Activated CD8-positive, alpha-beta memory T cell treated with anti-CD3 and anti-CD28 coated beads, Interleukin-2, amount 50 U/mL, for 4 hours (primary cell): ENCODE data around the gene GRAMD2A.

Source experiments
- DNase-seq: peaks from one replicate; pipeline ENCODE4 v3.0.0-alpha.2; 2020

Gene GRAMD2A

DNA sequence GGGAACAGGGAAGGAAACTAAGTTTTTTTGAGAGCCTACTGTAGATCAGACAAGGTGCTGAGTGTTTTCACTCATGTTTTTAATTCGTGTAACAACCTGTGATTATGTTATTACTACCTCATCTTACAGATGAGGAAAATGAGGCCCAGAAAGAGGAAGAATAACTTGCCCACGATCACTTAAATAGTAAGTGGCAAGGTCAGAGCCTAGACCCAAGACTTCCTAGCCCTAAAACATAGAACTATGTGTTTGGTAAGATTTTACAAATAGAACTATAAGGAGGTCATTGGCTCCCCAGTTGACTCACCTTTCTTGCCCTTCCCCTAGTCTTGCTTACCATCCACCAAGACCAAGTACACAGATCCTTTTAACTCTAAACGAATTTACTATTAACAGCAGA is 65.7 kb downstream of the GRAMD2A start:
- DNase-seq, result no peak

DNA sequence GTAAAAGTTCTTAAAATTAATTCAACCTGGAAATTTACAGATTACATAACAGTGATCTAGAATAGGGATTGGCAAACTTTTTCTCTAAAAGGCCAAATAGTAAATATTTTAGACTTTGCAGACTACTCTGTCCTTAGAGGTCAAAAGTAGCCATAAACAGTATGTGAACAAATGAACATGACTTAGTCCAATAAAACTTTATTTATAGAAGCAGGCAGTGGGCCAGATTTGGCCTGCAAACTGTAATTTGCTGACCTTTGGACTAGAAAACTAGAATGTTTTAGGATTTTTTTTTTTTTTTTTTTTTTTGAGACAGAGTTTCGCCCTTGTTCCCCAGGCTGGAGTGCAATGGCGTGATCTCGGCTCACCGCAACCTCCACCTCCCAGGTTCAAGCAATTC is 67.3 kb downstream of the GRAMD2A start:
- no peak for DNase-seq

DNA sequence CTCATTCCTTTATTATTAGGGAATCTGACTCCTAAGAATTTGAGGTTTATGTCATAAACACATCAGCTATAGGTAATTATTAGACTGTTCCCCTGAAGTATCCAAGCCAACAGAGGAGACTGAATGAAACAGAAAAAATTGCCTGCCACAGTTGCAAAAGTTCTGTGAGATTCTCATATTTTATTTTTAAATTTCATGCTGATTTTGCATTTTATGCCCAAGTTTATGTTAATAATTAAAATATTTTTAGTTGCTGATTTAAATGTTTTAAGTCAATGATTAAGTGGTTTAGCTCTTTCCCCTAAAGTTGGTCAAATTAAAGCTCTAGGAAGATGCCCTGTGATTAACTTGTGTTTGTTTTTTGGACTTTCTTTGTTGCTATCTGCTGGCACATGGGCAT is 69.2 kb downstream of the GRAMD2A start:
- DNase-seq, result no peak

GRCh38 chr15:72127724-72128322 is 69.8 kb downstream of the GRAMD2A start:
- DNase-seq, result no peak

DNA sequence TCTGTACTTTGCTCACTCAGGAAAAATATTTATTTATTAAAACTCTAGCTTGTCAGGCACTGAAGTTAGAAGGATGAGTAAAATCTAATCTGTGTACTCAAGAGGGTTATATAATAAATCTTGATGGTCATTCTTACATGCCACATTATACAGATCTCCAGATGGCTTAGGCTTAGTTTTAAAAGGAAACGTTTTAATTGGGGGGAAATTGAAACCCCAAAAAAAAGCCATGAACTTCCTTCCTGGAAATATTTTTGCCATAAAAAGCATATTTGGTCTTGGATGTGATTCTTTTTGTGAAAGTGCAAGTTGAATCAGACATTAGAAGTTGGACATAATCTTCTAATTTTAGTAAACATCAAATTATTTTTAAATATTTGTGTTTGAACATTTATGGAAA is 73.4 kb downstream of the GRAMD2A start:
- DNase-seq, result no peak

- peak; percentile 99 for DNase-seq
These were observed 79.3 kb downstream of the GRAMD2A start, which contains the start of the genes MYO9A and SENP8 for GRCh38 chr15:72118017-72118978. Gene MYO9A (minus strand): TSS chr15:72118150. CDS start chr15:72046563, 71,587 bp downstream. Gene SENP8 (plus strand): TSS chr15:72118403. CDS start chr15:72139624, 21,221 bp downstream.

GRCh38 chr15:72117486-72118016 is 80.0 kb downstream of the GRAMD2A start:
- peak; percentile 67 for DNase-seq

- DNase-seq, result no peak
These were observed 80.7 kb downstream of the GRAMD2A start for GRCh38 chr15:72116731-72117485.

GRCh38 chr15:72113347-72114031 is 84.1 kb downstream of the GRAMD2A start:
- DNase-seq, result no peak

DNA sequence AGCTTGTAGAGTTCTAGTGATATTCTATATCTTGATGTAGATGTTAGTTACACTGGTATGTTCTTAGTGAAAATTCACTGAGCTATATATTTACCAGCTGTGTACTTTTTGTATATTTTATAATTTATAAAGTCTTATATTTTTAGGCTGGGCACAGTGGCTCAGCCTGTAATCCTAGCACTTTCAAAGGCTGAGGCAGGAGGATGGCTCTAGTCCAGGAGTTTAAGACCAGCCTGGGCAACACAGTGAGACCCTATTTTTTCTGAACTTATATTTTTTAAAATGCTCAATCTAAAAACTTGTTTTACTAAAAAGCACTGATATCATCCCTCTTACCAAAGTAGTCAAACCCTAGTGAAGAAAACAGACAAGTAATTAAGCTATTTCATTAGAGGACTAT is 84.8 kb downstream of the GRAMD2A start:
- no peak for DNase-seq

GRCh38 chr15:72112116-72112515 is 85.5 kb downstream of the GRAMD2A start:
- DNase-seq, result no peak

- DNase-seq, result no peak
These were observed 87.2 kb downstream of the GRAMD2A start for GRCh38 chr15:72110355-72110754.
